HG02763 (cell line): ENCODE data around the gene GRAP.
"Not testable (repeated sequence)": the region's sequence is repeated elsewhere in the genome, so short reads cannot be mapped to it uniquely, and the experiment has no call there.

Experiments
- ATAC-seq: cut with Tn5 transposase; IDR thresholded peaks from one replicate; pipeline ENCODE4 v1.9.1; 2021; ENCODE audit warnings: mild to moderate bottlenecking, moderate library complexity; ENCODE audit not compliant: unreplicated experiment

The GRAP gene

DNA sequence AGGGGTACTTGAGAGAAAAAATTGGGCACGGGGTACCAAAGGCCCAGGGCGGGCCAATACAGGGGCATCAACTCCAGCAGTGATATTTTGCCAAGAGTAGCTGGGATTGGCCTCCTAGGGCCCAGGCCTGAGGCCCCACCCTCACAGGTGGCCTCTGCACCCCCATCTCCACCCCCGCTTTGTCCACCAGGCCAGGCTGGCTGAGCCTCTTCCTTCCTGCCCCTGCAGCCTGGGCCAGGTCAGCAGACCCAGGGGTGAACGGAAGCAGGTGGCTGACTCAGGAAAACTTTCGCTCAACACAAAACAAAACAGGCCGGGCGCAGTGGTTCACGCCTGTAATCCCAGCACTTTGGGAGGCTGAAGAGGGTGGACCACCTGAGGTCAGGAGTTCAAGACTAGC is 3.7 kb downstream of the GRAP start:
- not testable (repeated sequence) for ATAC-seq

DNA sequence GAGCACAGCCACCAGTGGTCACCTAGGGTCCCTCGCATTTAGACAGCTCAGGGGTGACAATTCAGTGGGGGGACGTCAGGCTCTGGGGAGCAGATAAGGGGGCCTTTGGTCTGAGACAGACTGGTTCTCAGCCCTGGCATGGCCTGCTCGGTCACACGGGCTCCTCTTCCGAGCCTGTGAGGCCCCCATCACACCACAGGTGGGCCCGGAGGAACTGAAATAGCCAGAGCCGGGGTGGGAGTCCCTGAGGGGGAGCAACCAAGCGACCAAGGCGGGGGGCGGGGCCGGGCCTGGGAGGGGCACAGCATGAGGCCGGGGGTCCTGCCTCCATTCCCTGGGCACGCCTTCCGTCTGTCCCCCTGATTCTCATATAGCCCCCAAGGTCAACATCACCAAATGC is 4.4 kb downstream of the GRAP start:
- ATAC-seq: not testable (repeated sequence)

DNA sequence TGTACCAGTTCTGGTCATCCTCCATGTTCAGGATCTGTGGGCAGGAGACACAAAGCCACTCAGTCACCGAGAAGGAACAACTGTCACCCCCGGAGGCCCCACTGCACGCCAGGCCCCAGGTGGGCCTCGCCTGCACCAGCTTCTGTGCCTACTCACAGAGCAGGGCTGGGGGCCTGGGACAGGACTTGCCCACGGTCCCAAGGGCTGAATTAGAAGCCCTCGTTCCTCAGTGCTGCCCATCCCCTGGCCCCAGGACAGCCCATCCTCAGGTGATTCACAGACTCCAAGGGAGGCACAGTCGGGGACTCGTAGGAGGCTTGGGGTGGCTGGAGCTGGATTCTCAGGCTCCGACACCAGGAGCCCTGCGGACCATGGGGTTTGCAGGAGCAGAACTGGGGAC is 4.9 kb downstream of the GRAP start:
- not testable (repeated sequence) for ATAC-seq

DNA sequence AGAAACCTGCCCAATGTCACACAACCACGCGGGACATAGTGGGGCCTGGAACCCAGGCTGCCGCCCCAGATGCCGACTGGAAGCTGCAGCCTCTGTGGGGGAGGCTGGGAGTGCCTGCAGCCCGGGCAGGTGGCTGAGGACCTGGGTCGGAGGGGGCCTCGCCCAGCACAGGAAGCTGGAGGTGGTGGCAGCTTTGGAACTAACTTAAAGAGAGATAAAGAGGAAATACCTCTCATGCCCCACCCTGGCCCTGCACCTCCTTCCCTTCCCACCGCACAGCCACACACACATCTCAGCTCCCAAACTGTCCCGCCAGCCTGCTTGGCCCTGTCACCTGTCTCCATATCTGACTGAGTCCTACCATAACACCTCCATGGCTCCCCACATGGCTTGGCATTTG is 6.4 kb downstream of the GRAP start:
- ATAC-seq: not testable (repeated sequence)

DNA sequence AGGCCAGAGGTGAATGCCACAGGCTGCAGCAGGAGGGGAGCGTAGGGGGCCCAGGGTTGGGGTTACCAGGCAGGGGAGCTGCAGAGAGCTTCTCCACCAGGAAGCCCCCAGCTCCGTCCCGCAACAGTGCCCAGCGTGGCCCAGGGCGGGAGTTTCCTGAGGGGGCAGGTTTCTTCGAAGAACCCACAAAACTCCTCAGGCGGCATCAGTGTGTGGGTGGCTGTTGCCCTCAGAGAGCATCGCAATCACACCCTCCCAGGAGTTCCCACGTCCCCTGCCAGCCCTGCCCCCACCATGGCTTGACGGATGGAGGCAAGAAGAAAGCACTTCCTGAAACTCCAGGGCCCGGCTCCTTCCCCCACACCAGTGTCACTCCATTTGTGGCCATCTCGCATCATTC is 8.0 kb downstream of the GRAP start:
- ATAC-seq: not testable (repeated sequence)

DNA sequence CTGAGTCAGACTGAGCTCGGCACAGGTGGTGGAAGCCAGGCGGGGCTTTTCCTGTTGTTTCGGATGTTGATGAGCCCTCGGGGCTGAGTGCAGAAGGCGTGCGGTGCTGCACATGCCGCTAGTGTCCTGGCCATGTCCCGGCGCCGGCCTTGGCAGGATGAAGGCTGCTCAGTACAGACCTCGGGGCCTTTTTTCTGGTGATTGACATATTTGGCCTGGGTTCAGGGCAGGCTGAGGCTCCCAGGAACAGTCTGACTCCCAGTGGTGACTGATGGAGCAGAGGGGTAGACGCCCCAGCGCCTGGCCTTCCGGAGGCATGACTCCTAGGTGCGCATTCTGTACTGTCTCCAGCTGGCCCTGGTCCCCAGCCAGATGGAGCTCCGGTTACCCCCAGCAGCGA is 8.8 kb downstream of the GRAP start:
- not testable (repeated sequence) for ATAC-seq

DNA sequence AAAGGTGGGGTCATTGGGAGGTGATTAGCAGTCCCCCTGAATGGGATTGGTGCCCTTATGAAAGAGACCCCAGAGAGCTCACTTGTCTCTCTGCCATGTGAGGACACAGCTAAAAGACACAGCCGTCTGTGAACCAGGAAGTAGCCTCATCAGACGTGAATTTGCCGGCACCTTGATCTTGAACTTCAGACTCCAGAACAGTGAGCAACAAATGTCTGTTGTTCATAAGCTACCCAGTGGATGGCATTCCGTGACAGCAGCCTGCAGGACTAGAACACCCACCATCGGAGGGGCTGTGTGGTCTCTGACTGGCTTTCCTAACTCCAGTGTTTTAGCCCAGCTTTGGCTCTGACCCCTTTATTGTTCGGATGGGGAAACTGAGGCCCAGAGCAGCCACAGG is 9.2 kb downstream of the GRAP start:
- ATAC-seq: not testable (repeated sequence)

DNA sequence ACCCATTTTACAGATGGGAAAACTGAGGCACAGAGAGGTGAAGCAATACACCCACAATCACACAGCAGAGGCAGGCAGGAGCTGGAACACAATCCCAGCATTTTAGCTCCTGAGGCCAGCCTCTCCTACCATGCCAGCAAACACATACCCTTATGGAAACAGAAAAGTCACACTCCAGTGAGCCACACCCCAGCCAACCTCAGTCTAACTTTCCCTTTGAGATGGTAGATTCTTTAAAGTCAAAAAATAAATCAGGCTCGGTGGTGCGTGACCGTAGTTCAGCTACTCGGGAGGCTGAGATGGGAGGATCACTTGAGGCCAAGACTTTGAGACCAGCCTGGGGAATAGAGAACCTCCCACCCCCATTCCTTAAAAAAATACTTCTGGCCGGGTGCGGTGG is 10.6 kb downstream of the GRAP start:
- not testable (repeated sequence) for ATAC-seq

DNA sequence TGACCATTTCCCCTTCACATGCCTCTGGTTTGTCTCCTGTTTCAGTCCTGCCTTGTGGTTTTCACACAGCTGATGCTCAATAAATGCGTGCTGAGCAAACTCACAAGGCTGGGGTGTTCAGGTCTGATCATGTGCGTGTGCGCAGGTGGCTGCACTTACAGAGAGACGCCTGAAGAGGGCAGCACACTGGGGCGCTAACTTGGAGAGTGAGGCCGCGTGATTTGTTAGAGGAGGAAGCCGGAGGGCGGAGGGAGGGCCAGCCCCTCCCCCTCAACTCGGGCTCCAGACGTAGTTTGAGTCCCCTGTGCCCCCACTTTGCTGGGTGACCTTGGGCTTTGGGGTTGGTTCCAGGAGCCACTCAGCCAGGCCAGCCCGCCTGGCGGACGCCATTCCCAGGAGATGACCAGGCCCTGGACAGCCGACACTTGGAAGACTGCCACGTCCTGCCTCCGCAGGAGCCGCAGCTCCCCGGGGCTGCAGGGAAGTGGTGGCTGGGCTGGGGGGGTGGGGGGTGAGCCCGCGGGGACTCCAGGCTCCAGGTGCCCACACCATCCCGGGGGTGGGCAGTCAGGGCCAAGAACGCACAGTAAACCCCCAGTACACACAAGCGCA is 14.3 kb downstream of the GRAP start:
- not testable (repeated sequence) for ATAC-seq

DNA sequence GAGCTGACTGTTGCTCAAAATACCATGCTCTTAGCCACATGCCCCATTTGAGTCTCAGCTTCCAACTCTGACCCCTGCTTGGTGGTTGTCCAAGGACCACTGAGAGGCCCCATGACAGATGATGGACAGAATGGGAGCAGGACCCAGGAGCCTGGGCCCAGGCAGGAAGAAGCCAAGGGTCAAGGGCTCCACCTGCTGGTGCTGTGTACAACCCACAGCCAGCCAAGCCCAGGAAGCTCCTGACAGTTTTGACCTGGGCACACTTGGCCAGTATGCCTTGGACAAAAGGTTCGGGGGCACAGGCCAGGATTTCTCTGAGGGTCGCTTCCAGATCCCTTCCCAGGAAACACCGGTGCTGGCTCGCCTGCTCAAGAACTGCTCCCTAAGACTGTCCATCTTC is 15.0 kb downstream of the GRAP start:
- not testable (repeated sequence) for ATAC-seq

DNA sequence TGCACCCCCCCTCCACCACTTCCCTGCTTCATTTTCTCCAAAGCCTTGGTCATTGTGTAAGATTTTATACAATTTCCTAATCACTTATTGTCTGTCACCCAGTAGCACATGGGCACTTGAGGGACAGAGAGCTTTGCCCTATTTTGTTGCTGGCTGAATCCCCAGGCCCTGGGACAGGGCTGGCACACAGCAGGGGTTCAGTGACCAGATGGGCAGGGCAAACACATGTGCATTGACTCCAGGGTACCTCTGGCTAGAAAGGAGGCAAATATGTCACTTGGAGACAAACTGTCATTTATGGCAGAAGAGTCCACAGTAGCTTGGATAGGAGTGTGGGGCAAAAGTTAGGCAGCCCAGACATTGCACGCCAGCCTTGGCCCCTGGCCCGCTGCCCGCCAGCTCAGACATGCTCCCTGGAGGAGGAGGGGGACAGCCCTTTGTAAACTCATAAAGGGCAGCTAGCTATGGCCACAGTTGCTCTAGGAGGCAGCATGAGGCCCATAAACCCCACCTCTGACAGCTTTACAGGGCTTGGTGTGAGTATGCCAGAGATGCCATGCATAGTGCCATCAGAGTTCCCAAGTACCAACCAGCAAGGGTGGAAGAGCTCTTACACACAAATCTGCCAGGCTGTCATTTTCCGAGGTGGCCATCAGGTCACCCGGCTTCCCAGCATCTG is 15.8 kb downstream of the GRAP start:
- ATAC-seq: not testable (repeated sequence)

DNA sequence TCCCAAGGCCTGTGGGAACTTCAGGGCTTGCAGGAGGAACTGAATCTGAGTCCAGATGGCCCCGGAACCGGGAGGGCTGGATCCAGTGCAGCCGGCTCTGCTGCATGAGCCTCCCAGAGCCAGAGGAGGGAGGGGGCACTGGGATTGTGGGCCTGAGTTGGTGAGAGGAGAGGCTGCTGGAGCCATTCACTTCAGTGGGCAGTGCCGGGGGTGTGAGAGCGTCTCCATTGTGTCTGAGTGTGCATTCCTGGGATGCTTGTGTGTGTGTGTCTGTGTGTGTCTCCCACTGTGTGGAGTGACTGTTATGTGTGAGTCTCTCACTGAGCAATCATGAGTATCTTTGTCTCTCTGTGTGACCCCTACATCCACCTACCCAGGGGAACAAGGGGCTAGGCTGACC is 17.0 kb downstream of the GRAP start:
- not testable (repeated sequence) for ATAC-seq

DNA sequence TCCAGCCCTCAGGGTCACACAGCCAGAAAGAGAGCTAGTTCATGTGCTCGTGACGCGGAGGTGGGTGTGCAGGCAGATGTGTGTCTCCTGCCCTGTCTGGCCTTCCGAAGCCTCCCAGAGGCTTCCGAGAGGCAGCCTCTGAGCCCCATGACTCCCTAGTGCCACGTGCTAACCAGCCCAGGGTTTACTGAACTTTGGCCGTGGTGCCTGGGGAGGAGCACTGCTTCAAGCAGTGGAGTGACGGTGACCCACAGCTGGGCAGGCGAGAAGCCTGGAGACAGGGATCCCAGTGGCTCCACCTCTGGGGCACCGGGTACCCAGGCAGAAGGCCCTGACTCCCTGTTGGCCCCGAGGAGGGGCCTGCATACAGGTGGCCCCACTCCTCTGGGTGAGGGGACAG is 18.1 kb downstream of the GRAP start:
- ATAC-seq: not testable (repeated sequence)

DNA sequence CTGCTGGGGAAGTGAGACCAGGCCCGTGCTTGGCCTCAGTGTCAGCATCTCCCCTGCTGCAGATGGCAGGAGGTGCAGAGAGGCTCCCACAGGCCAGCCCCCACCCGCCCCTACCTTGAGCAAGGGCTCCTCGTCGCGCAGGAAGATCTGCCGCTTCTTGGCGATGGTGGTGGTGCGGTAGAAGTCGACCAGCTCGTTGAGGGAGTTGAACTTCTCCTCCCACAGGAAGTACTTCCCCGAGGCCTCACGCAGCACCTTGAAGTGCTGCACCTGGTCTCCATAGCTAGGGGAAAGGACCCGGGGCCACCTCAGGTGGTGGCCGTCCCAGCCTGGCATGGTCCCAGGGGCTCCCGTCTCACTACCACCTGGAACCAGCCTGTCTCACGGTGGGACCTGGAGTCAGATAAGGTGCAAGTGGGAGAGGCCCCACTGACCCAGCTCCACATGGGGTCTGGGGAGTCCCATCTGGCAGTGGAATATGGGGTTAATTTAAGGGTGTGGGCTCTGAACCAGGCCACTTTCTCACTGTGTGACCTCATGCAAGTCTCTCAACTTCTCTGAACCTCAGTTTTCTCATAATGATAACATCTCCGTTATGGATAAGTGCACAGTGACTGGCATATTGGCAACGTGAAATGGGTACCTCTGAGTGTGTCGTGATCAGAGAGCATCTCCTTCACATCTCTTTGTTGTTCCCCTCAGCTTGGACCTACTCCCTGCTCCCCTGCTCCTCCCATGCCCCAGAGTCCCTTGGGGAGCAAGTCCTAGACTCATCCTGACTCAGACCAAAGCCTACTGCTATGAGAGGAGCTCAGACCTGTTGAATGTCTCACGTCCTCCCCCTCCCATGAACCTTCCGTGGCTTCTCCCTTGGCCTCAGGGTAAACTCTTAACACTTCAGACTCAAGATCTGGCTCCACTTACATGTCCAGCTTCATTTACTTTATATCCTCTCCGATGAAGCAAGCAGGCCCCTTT is 22.4 kb downstream of the GRAP start:
- no peak for ATAC-seq

DNA sequence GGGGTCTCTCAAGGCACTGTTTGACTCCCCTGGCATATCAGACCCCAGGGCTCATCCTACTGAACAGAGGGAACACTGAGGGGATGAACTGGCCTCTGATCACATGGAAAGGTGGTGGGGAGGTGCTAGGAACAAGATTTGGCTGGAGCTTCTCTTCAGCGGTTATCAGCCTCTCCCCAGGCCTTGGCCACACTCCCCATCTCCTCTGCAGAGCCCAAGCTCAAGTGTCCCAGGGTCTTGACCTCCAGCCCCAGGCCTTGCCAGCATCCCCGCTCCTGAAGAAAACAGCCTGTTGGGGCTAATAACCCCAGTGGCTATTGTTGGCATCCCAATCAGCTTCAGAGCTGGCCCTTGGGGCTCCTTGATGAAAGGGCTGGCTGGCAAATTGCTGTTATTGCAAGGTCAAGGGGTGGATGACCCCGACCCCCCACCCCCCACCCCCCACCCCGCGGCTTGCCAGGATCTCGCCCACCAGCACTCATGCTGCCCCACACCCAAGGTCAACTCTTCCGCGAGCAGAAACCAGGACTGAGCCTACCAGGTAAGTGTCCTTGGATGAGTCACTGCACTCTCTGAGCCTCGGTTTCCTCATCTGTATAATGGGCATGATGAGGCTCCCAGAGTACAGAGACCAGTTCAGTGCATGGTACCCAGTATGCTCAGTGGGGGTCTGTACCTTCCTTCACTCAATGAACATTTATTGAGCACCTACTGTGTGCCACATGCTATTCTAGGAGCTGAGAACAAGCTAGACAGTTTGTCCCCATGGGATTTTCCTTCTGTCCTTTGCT is 23.4 kb downstream of the GRAP start:
- no peak for ATAC-seq

DNA sequence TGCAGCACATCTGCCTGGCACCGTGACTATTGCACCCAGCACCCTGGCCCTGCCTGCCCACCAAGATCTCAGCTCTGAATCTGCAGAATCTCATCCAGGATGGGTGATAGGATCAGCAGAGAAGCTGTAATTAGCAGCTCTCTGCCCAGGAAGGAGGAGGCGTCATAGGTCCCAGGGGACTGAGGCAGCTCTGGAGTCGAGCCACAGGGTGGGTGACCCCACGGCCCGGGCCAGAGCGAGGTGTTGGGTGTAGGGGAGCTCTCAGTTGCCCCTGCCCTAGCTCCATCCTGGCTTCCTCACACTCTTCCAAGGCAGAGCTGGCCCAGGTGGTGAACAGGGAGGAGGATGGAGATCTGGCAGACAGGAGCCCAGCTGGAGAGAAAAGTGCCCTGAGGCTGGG is 24.0 kb downstream of the GRAP start:
- ATAC-seq: no peak

DNA sequence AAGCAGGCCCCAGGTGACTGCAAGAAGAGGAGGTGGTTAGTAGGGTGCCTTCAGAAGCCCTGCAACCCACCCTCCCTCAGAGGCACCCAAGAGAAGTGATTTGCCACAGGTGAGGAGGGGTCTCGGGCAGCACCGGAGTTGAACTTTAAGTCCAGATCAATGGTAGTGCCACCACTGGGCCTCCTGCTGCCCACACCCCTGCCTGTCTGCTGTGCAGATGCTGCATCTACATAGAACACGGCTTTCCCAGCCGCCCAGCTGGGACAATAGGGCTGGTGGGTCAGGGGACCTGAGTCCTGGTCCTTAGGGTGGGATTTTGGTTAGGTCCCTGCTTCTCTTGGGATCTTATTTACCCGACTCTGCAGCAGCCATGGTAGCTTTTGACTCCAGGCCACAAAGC is 24.6 kb downstream of the GRAP start:
- no peak for ATAC-seq

DNA sequence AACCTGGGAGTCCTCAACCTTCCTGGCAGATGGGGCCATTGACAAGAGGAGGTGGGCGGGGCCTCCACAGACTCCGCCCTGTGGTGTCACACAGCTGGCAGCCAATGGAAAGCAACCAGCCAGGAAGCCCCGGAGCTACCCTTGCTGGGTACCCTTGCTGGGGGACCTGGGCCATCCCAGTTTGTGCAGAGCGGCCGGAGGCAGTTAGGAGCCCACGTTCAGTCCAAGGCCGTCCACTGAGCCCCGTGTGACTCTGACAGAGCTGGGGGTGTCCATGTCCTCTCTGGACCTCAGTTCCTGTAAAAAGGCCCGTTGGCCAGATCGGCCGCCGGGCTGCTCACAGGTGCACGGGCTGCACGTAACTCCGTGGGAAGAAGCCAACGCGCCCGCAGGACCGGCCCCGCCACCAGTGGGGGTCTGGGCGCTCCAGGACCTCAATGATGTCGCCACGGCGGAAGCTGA is 25.1 kb downstream of the GRAP start:
- ATAC-seq: no peak

DNA sequence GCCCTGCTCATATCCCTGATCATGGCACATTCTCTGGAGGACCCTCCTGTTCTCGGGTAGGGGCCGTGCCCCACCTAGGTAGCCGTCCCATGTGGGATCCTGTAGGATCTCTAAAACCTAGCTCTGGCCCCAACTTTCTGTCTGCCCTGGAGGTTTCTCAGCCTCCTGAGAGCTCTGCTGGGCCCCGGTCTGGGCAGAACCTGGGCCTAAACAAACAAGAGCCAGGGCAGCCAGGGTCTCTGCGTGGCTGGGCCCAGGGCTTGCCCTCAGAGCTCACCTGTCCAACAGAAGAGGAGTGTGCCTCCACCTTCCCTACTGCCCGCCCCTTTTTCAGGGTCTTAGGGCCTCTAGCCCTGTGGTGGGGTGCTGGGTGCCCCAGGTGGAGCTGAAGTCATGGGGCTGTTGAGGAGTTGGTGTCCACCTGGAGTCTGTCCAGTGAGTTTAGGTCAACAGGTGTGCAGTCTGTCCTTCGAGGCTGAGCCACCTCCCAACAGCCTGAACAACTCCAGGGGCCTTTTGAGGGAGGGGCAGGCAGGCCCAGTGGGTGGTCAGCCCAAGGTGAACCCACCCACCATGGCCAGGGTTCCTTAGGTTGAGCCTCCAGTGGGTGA is 25.6 kb downstream of the GRAP start:
- ATAC-seq: not testable (repeated sequence)

DNA sequence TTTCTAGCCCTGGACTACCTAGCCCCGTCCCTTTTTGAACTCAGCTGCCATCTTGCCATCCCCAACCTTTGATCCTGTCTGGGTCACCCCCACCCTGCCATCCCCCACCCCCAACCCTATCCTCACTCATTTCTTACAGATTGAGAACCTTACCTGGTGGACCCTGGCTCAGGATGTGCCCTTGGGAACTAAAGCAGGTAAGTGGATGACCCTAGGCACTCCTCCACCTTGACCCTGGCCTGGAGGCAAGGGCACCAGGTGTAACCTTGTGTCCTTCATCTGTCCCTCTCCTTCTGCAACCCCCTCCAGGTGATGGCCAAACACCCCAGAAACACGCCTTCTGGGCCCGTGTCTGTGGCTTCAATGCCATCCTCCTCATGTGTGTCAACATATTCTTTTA is 26.7 kb downstream of the GRAP start:
- no peak for ATAC-seq
